K562 (cell line): ENCODE measurements around the gene TNFSF18. TPM values are rescaled to one million over a fixed set of nuclear protein-coding genes. Genes with fewer than 3 reads are reported as not detected.

Source experiments
- ATAC-seq: fragments of 200-7000 bp; cut with Tn5 transposase; 3 replicates; pipeline ENCODE4 v1.9.1; 2020; ENCODE audit warnings: moderate library complexity
- BruUV-seq: library from RNA; stranded (reverse); fragments of 400-500 nt; replicated peaks from 2 replicates; lab custom pipeline; 2021; lab: Mats Ljungman, UMichigan
- CTCF ChIA-PET: fragments of 300-600 bp; formaldehyde crosslinking; extraction: SDS; loops from one replicate; lab custom pipeline; 2021; ENCODE audit warnings: low intra/inter-chr PET ratio; lab: Yijun Ruan, JAX
- POLR2A ChIA-PET: fragments of 300-600, 350-650 bp; sonication (Branson Sonifier 250); formaldehyde crosslinking; extraction: SDS; loops from one replicate; lab custom pipeline; 2021; ENCODE audit warnings: antibody characterized with exemption, inconsistent platforms; lab: Yijun Ruan, JAX
- DNase-seq, 4 experiments: peaks; one replicate each; pipeline versions ENCODE4 v3.0.0 to v3.0.0-alpha.2; 2011 to 2018; ENCODE audit warnings: low spot score in 3 of 4, mixed read lengths in 3 of 4; ENCODE audit errors: extremely low read depth in 1 of 4
- FAIRE-seq: peaks from 2 replicates; lab custom pipeline; 2011; peaks lifted over from hg19 to GRCh38; lab: Jason Lieb, UNC
- H2AFZ ChIP-seq: 2 replicates; pipeline ENCODE4 v1.6.0; 2011; ENCODE audit warnings: low read depth, low read length, control low read depth, inconsistent platforms
- H3K27ac ChIP-seq: fragments of 200-600 bp; 3 replicates; pipeline ENCODE4 v1.8.0; 2011; ENCODE audit warnings: low read depth, mild to moderate bottlenecking, control low read depth, inconsistent platforms, low read length, moderate library complexity, mixed read lengths; ENCODE audit errors: extremely low read depth
- H3K27me3 ChIP-seq, 2 experiments: fragments of 300-600 bp in 1 of 2; 2 replicates in 1 of 2; 3 replicates in 1 of 2; pipeline versions ENCODE4 v1.6.0 to v1.8.0; 2011; ENCODE audit warnings: inconsistent platforms in 2 of 2, low read length in 2 of 2, mild to moderate bottlenecking in 1 of 2, mixed read lengths in 1 of 2, moderate library complexity in 1 of 2; ENCODE audit not compliant: control insufficient read depth in 2 of 2, insufficient read depth in 2 of 2
- H3K36me3 ChIP-seq: fragments of 300-600 bp; 3 replicates; pipeline ENCODE4 v1.8.0; 2011; ENCODE audit warnings: mild to moderate bottlenecking, low read length, inconsistent platforms; ENCODE audit not compliant: control insufficient read depth, insufficient read depth
- H3K4me1 ChIP-seq, 2 experiments: fragments of 200-600 bp in 1 of 2; replicated peaks in 1 of 2; 2 replicates in 1 of 2; 3 replicates in 1 of 2; pipeline versions ENCODE4 v1.5.1 to v1.8.0; 2011; ENCODE audit warnings: inconsistent platforms in 2 of 2, low read length in 2 of 2, mild to moderate bottlenecking in 1 of 2, mixed read lengths in 1 of 2, moderate library complexity in 1 of 2; ENCODE audit not compliant: control insufficient read depth in 2 of 2, insufficient read depth in 2 of 2
- H3K4me2 ChIP-seq: 2 replicates; pipeline ENCODE4 v1.6.1; 2011; ENCODE audit warnings: low read length, control low read depth, inconsistent platforms, mixed read lengths; ENCODE audit not compliant: insufficient read depth
- H3K4me3 ChIP-seq: fragments of 200-600 bp; sonication (generic), shearing (Covaris generic); 2 replicates; pipeline ENCODE4 v1.5.1; 2016; ENCODE audit warnings: control low read depth, inconsistent platforms
- H3K79me2 ChIP-seq: fragments of 200-600 bp; 3 replicates; pipeline ENCODE4 v1.8.0; 2011; ENCODE audit warnings: low read length, inconsistent platforms; ENCODE audit not compliant: control insufficient read depth, insufficient read depth
- H3K9ac ChIP-seq, 2 experiments: 2 replicates each; pipeline versions ENCODE4 v1.6.0 to v1.6.1; 2011; ENCODE audit warnings: low read depth in 2 of 2, low read length in 2 of 2, control low read depth in 1 of 2, inconsistent platforms in 1 of 2, mild to moderate bottlenecking in 1 of 2, mixed read lengths in 1 of 2; ENCODE audit not compliant: insufficient read depth in 1 of 2
- H3K9me1 ChIP-seq: one replicate; pipeline ENCODE4 v1.6.0; 2011; ENCODE audit warnings: inconsistent platforms, mild to moderate bottlenecking, low read length, moderate library complexity; ENCODE audit not compliant: control insufficient read depth, insufficient read depth
- H3K9me3 ChIP-seq: replicated peaks from 2 replicates; pipeline ENCODE4 v1.5.1; 2011; ENCODE audit warnings: low read depth, low read length, inconsistent platforms; ENCODE audit not compliant: control insufficient read depth, insufficient read depth
- H4K20me1 ChIP-seq: replicated peaks from 2 replicates; pipeline ENCODE4 v1.6.1; 2011; ENCODE audit warnings: low read length, inconsistent platforms, mixed read lengths; ENCODE audit not compliant: control insufficient read depth, insufficient read depth
- BRF2 ChIP-seq: IDR thresholded peaks from 3 replicates; pipeline ENCODE4 v1.6.1; 2011; ENCODE audit warnings: borderline replicate concordance, mild to moderate bottlenecking; ENCODE audit not compliant: insufficient read length, insufficient read depth
- CGGBP1 ChIP-seq: fragments of 250-450 bp; sonication (Bioruptor Pico); IDR thresholded peaks from 2 replicates; pipeline ENCODE4 v1.9.0; 2021; ENCODE audit warnings: mild to moderate bottlenecking
- MAZ ChIP-seq, 2 experiments: fragments of 450-650 bp in 1 of 2; sonication (generic) in 1 of 2; formaldehyde crosslinking; IDR thresholded peaks in 1 of 2; conservative IDR thresholded peaks in 1 of 2; 2 replicates each; pipeline versions ENCODE4 v1.4.0 to v1.5.0; 2020; ENCODE audit warnings: mild to moderate bottlenecking in 1 of 2, missing genetic modification reagents in 1 of 2
- NFXL1 ChIP-seq: fragments of 450-650 bp; formaldehyde crosslinking; IDR thresholded peaks from 2 replicates; pipeline ENCODE4 v1.4.0; 2021; ENCODE audit warnings: mild to moderate bottlenecking
- TAF1 ChIP-seq: IDR thresholded peaks from 2 replicates; pipeline ENCODE4 v1.6.1; 2011; ENCODE audit warnings: mild to moderate bottlenecking, low read length, moderate library complexity; ENCODE audit not compliant: insufficient read depth, control insufficient read depth, severe bottlenecking; ENCODE audit errors: extremely low read depth
- WGBS: fragments of 100-300 bp; shearing (Covaris generic); methylation state at CpG from one replicate; pipeline ENCODE4 v1.1.6; 2016; ENCODE audit warnings: low coverage, mixed read lengths; ENCODE audit not compliant: insufficient coverage; ENCODE audit errors: missing lambda C conversion rate; 5-methylcytosine and 5-hydroxymethylcytosine counted together
- in situ Hi-C: fragments of 300-500 bp; cut with MboI; formaldehyde crosslinking; loops from 4 replicates; pipeline ENCODE4 v1.15.0; 2018; ENCODE audit warnings: inconsistent platforms, mixed read lengths
- intact Hi-C: fragments of 100-400 bp; cut with micrococcal nuclease; formaldehyde crosslinking; loops from 2 replicates; pipeline ENCODE4 v1.14.2; 2022
- polyA plus RNA-seq, 8 experiments: library from polyadenylated mRNA; depleted of rRNA in 4 of 8; stranded (reverse) in 5 of 8; unstranded in 3 of 8; fragments of >200 nt; fragmentation: Nextera tagmentation in 2 of 8; fragmentation: Illumina TruSeq in 1 of 8; extraction: Ambion mirVana in 2 of 8; extraction: Trizol in 1 of 8; gene quantifications; 2 replicates each; pipeline versions ENCODE4 v1.2.1 to v1.2.3, GENCODE V29; 2011 to 2014; ENCODE audit warnings: inconsistent platforms in 1 of 8, missing spikeins in 1 of 8
- total RNA-seq, 7 experiments: library from RNA; depleted of rRNA in 6 of 7; stranded (reverse); fragments of >200 nt in 6 of 7; fragmentation: Illumina TruSeq in 2 of 7; extraction: Trizol in 2 of 7; gene quantifications; 2 replicates each; pipeline versions ENCODE4 v1.2.1 to v1.2.3, GENCODE V29; 2011 to 2021; ENCODE audit warnings: low replicate concordance in 1 of 7

Gene TNFSF18
- total and polyA plus RNA-seq, 9 of the 15 experiments (the other 6 are each of a cell fraction or from before 2014, with no cell fraction given), result not detected

GRCh38 chr1:173093691-173094445, 43.1 kb upstream of the TNFSF18 start:
- in situ Hi-C loops, result no loop called here
- Histone ChIP-seq H3K27ac (no peak overlapping the region), H3K4me1 (no peaks in the 10 kb centered on the region), H3K36me3 (no peaks in the 10 kb centered on the region), H3K9me3 (no peaks in the 10 kb centered on the region), H4K20me1 (no peaks in the 10 kb centered on the region), H3K27me3 (no peaks in the 10 kb centered on the region), H3K79me2 (no peaks in the 10 kb centered on the region), H3K9me1 (no peaks in the 10 kb centered on the region), H3K4me2 (no peak overlapping the region), H3K9ac (no peak overlapping the region), H2AFZ (no peak overlapping the region), H3K4me3 (no peak overlapping the region)
- CTCF ChIA-PET, result no interaction called here
- TF ChIP-seq TAF1, result no peak
- TF ChIP-seq MAZ (CRISPR knock-in tag; conservative IDR thresholded peaks at IDR 0.05 in 1 of 2, IDR thresholded peaks at IDR 0.05 in 1 of 2), result no peak
- TF ChIP-seq CGGBP1 (CRISPR knock-in tag), result no peak
- FAIRE-seq (no peak), ATAC-seq (no peak), DNase-seq (no peak)
- BruUV-seq, result no TSS peak
- POLR2A ChIA-PET, result interaction anchor here (0.6 kb wide), 1 partner anchor 10 kb away, joined by 4 read pairs; no protein-coding TSS in a partner anchor
- intact Hi-C loops, result no loop called here

- H2AFZ ChIP-seq, result no peak overlapping the region
- TF ChIP-seq BRF2, result no peak
- no peak for TF ChIP-seq NFXL1 (CRISPR knock-in tag)
- no peaks in the 10 kb centered on the region for H3K36me3 ChIP-seq
- no TSS peak for BruUV-seq
- ChIA-PET CTCF (no interaction called here), POLR2A (interaction anchor here (0.7 kb wide), 1 partner anchor 9 kb away, joined by 4 read pairs; no protein-coding TSS in a partner anchor)
- no peak for DNase-seq
- no peak overlapping the region for H3K27ac ChIP-seq
- no peak for FAIRE-seq
- H3K79me2 ChIP-seq, result no peaks in the 10 kb centered on the region
- H3K4me1 ChIP-seq, result no peaks in the 10 kb centered on the region
- ATAC-seq, result no peak
- in situ Hi-C loops, result no loop called here
- H3K9ac ChIP-seq, result no peak overlapping the region
- H3K9me3 ChIP-seq, result no peaks in the 10 kb centered on the region
- no peaks in the 10 kb centered on the region for H3K9me1 ChIP-seq
- H3K27me3 ChIP-seq, result no peaks in the 10 kb centered on the region
- no peak overlapping the region for H3K4me2 ChIP-seq
- no peak overlapping the region for H3K4me3 ChIP-seq
- 0% methylated on average over 6 of the region's 6 CpGs for WGBS
- intact Hi-C loops, result no loop called here
- H4K20me1 ChIP-seq, result no peaks in the 10 kb centered on the region
These were observed 33.6 kb upstream of the TNFSF18 start for GRCh38 chr1:173084292-173084691.
